ENCODE results near the gene MCRIP2. TPM values are rescaled to one million over a fixed set of nuclear protein-coding genes. Genes with fewer than 3 reads are reported as not detected.

MCRIP2 gene
- total RNA-seq (2022) (43.6 and 44.6 TPM in 2 replicates), Bru-seq, nascent RNA (percentile 56 among the genes with signal in this experiment), BruChase-seq, experiment 1, labeled RNA remaining after a 6-hour chase (percentile 57 among the genes with signal in this experiment), BruChase-seq, experiment 2, labeled RNA remaining after a 2-hour chase (percentile 65 among the genes with signal in this experiment)
- long read RNA-seq, transcript MCRIP2-201 (5 exons, 946 nt), result major isoform, 22 of 46 reads
- long read RNA-seq, transcript MCRIP2-203 (6 exons, 1,050 nt), result minor isoform, 6 of 46 reads
- long read RNA-seq, partial matches to known transcripts, result 14 of 46 reads
- long read RNA-seq, other reads (novel, unspliced or antisense), result 3 of 46 reads

- Mint-ChIP-seq H3K27me3 (ENCODE audit: insufficient read depth, unreplicated experiment) (no peaks in the 10 kb centered on the region), H3K9me3 (ENCODE audit: unreplicated experiment) (no peaks in the 10 kb centered on the region), H3K36me3 (ENCODE audit: insufficient read depth, unreplicated experiment) (peaks cover 32% of the 10 kb centered on the region), H3K27ac (ENCODE audit: low read depth, unreplicated experiment) (peak within 1 kb of the TSS; percentile 59), H3K4me1 (ENCODE audit: insufficient read depth, unreplicated experiment) (peaks cover 11% of the 10 kb centered on the region), H3K4me3 (ENCODE audit: unreplicated experiment) (peak within 1 kb of the TSS; percentile 77)
- ChIA-PET POLR2A (interaction anchor here (0.6 to 2.2 kb wide), 15 partner anchors 14 to 115 kb away, joined by 3 to 26 read pairs (median 4); partner anchors contain the start of genes CAPN15, RHBDL1, RHOT2 and STUB1), CTCF (interaction anchor here (0.6 to 1.5 kb wide), 4 partner anchors 21 to 71 kb away, joined by 3 to 4 read pairs (median 4); no protein-coding TSS in a partner anchor)
- peak; percentile 80 for DNase-seq (ENCODE audit: unreplicated experiment)
- intact Hi-C loops (cut with micrococcal nuclease), result no loop called here
- no peak for TF ChIP-seq CTCF (IDR thresholded peaks at IDR 0.05; ENCODE audit: unreplicated experiment)
- no TSS peak for BruUV-seq (replicated peaks)
Observed at GRCh38 chr16:641326-642188, at the start of gene MCRIP2. Gene MCRIP2, plus strand, starts transcription at chr16:641828. Its CDS starts 164 bp downstream, at chr16:641992.

- no TSS peak for BruUV-seq (replicated peaks)
- CTCF ChIA-PET, result interaction anchor here (0.6 to 1.8 kb wide), 8 partner anchors 18 to 68 kb away, joined by 3 to 18 read pairs (median 4); no protein-coding TSS in a partner anchor
Observed at GRCh38 chr16:591892-592517, 49.6 kb upstream of the MCRIP2 start.

GRCh38 chr16:592518-593306 lies 48.9 kb upstream of the MCRIP2 start:
- Mint-ChIP-seq H3K36me3 (ENCODE audit: insufficient read depth, unreplicated experiment) (peaks cover 65% of the 10 kb centered on the region), H3K4me3 (ENCODE audit: unreplicated experiment) (peak overlapping the region; percentile 91), H3K27ac (ENCODE audit: low read depth, unreplicated experiment) (peak overlapping the region; percentile 59), H3K4me1 (ENCODE audit: insufficient read depth, unreplicated experiment) (peaks cover 55% of the 10 kb centered on the region), H3K9me3 (ENCODE audit: unreplicated experiment) (no peaks in the 10 kb centered on the region), H3K27me3 (ENCODE audit: insufficient read depth, unreplicated experiment) (no peaks in the 10 kb centered on the region)
- no TSS peak for BruUV-seq (replicated peaks)
- ChIA-PET POLR2A (interaction anchor here (0.6 to 5.7 kb wide), 20 partner anchors 10 to 539 kb away, joined by 3 to 88 read pairs (median 6); partner anchors contain the start of genes CAPN15, JMJD8, MCRIP2 and METTL26), CTCF (interaction anchor here (0.6 to 1.8 kb wide), 17 partner anchors 13 to 242 kb away, joined by 3 to 18 read pairs (median 4); partner anchors contain the start of gene RHOT2)
- TF ChIP-seq CTCF (IDR thresholded peaks at IDR 0.05; ENCODE audit: unreplicated experiment), result peak; percentile 63
- DNase-seq (ENCODE audit: unreplicated experiment), result peak; percentile 97
- intact Hi-C loops (cut with micrococcal nuclease), result loop anchor here (2.0 kb wide), 1 partner anchor 44 kb away; the partner anchor contains the start of gene METTL26

More at GRCh38 chr16:591892-592517, 49.6 kb upstream of the MCRIP2 start:
- H3K4me1 Mint-ChIP-seq (ENCODE audit: insufficient read depth, unreplicated experiment), result peaks cover 54% of the 10 kb centered on the region
- peak overlapping the region; percentile 59 for H3K27ac Mint-ChIP-seq (ENCODE audit: low read depth, unreplicated experiment)
- no peaks in the 10 kb centered on the region for H3K27me3 Mint-ChIP-seq (ENCODE audit: insufficient read depth, unreplicated experiment)
- no peak for TF ChIP-seq CTCF (IDR thresholded peaks at IDR 0.05; ENCODE audit: unreplicated experiment)
- intact Hi-C loops (cut with micrococcal nuclease), result loop anchor here (2.0 kb wide), 1 partner anchor 45 kb away; the partner anchor contains the start of gene METTL26
- peak overlapping the region; percentile 91 for H3K4me3 Mint-ChIP-seq (ENCODE audit: unreplicated experiment)
- H3K9me3 Mint-ChIP-seq (ENCODE audit: unreplicated experiment), result no peaks in the 10 kb centered on the region
- no peak for DNase-seq (ENCODE audit: unreplicated experiment)
- peaks cover 63% of the 10 kb centered on the region for H3K36me3 Mint-ChIP-seq (ENCODE audit: insufficient read depth, unreplicated experiment)
- POLR2A ChIA-PET, result interaction anchor here (0.9 to 5.7 kb wide), 15 partner anchors 10 to 539 kb away, joined by 3 to 88 read pairs (median 11); partner anchors contain the start of genes CAPN15, MCRIP2, METTL26 and POLR3K
